MM.1S (cell line): Measurements from ENCODE around the gene OR4K5.

Experiments used
- EZH2 ChIP-seq: fragments of 300-600 bp; sonication (generic); optimal IDR thresholded peaks from 2 replicates; pipeline ENCODE3; 2017; ENCODE audit warnings: low read depth, mild to moderate bottlenecking, antibody characterized with exemption, low read length, mixed read lengths
- TF ChIP-seq, protein P1 (sequence below): fragments of 300-600 bp; sonication (generic); IDR thresholded peaks from 2 replicates; pipeline ENCODE4 v1.5.1; 2016; ENCODE audit warnings: antibody characterized with exemption, low read length, mixed read lengths

DNA sequence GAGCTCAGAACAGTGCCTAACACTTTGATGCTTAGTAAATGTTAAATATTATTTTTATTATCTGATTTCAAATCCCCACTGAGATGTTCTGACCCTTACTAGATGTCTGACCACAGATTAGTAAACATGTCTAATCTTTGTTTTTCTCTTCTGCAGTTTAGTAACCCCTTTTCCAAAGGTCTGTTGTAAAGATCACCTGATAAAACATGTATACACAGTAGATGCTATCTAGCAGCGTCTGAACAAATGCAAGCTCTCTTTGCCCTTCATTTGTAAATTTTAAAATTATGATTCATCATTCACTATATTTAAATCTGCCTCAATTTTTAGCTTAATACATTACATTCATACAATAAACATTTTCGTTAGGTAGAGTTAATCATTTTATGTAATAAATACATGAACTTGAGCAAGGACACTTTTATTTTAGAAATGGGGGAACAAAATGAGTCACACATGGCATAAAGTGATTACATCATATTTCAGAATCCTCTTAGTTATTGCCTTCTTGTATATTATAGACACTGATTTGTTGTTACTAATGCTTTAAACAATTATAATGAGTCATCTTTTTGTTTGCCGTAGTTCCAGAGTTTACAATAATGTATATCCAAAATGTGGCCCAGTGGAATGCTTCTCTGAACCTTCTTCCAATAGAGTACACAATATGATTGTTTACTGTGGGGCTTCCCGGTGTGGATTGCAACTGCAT is 1.7 kb upstream of the OR4K5 start:
- TF ChIP-seq, protein P1, sequence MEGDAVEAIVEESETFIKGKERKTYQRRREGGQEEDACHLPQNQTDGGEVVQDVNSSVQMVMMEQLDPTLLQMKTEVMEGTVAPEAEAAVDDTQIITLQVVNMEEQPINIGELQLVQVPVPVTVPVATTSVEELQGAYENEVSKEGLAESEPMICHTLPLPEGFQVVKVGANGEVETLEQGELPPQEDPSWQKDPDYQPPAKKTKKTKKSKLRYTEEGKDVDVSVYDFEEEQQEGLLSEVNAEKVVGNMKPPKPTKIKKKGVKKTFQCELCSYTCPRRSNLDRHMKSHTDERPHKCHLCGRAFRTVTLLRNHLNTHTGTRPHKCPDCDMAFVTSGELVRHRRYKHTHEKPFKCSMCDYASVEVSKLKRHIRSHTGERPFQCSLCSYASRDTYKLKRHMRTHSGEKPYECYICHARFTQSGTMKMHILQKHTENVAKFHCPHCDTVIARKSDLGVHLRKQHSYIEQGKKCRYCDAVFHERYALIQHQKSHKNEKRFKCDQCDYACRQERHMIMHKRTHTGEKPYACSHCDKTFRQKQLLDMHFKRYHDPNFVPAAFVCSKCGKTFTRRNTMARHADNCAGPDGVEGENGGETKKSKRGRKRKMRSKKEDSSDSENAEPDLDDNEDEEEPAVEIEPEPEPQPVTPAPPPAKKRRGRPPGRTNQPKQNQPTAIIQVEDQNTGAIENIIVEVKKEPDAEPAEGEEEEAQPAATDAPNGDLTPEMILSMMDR, result no peak
- TF ChIP-seq EZH2, result no peak
